H1 (cell line): ENCODE results near the gene SIGLEC12. TPM values are rescaled to one million over a fixed set of nuclear protein-coding genes. Genes with fewer than 3 reads are reported as not detected.

ENCODE experiments used
- CTCF ChIA-PET: fragments of 300-600 bp; sonication (Branson Sonifier 250); formaldehyde crosslinking; loops from one replicate; lab custom pipeline; 2021; ENCODE audit not compliant: partially characterized antibody; lab: Charles Lee
- POLR2A ChIA-PET: fragments of 300-600 bp; sonication (Branson Sonifier 250); formaldehyde crosslinking; loops from one replicate; lab custom pipeline; 2021; ENCODE audit warnings: inconsistent platforms; ENCODE audit not compliant: partially characterized antibody; lab: Charles Lee
- DNase-seq, 2 experiments: peaks; one replicate each; pipeline versions ENCODE4 v3.0.0 to v3.0.0-alpha.2; 2010 to 2022; ENCODE audit warnings: low spot score in 2 of 2, low read depth in 1 of 2, mixed read lengths in 1 of 2
- FAIRE-seq: peaks from 2 replicates; lab custom pipeline; 2011; peaks lifted over from hg19 to GRCh38; lab: Jason Lieb, UNC
- H2AFZ ChIP-seq: 2 replicates; pipeline ENCODE4 v1.8.1; 2012; ENCODE audit warnings: low read length, inconsistent platforms
- H2AK5ac ChIP-seq: 2 replicates; pipeline ENCODE4 v1.6.1; 2013; ENCODE audit warnings: low read depth, low read length
- H2BK120ac ChIP-seq: replicated peaks from 2 replicates; pipeline ENCODE3; 2013; ENCODE audit warnings: low read depth, low read length, inconsistent platforms
- H2BK12ac ChIP-seq: 2 replicates; pipeline ENCODE4 v1.6.1; 2013; ENCODE audit warnings: low read depth, low read length
- H2BK15ac ChIP-seq: 2 replicates; pipeline ENCODE4 v1.6.1; 2013; ENCODE audit warnings: low read length
- H2BK20ac ChIP-seq: 2 replicates; pipeline ENCODE4 v1.6.1; 2013; ENCODE audit warnings: low read length
- H2BK5ac ChIP-seq: 2 replicates; pipeline ENCODE4 v1.6.1; 2013; ENCODE audit warnings: low read depth, low read length
- H3K14ac ChIP-seq: 2 replicates; pipeline ENCODE4 v1.6.1; 2013; ENCODE audit warnings: inconsistent platforms; ENCODE audit not compliant: insufficient read length
- H3K18ac ChIP-seq: 2 replicates; pipeline ENCODE4 v1.6.1; 2013; ENCODE audit warnings: low read length; ENCODE audit errors: extremely low read depth
- H3K23ac ChIP-seq: 2 replicates; pipeline ENCODE4 v1.6.1; 2013; ENCODE audit warnings: inconsistent platforms; ENCODE audit not compliant: insufficient read length
- H3K23me2 ChIP-seq: 2 replicates; pipeline ENCODE4 v1.6.1; 2013; ENCODE audit warnings: low read depth, low read length
- H3K27ac ChIP-seq: 2 replicates; pipeline ENCODE4 v1.6.1; 2011; ENCODE audit warnings: low read depth, low read length, inconsistent platforms
- H3K27me3 ChIP-seq, 4 experiments: replicated peaks in 1 of 4; 1 replicate in 1 of 4; 2 replicates in 3 of 4; pipeline versions ENCODE4 v1.6.1 to v1.8.1; 2011 to 2013; ENCODE audit warnings: low read length in 3 of 4, mild to moderate bottlenecking in 3 of 4, inconsistent platforms in 2 of 4, mixed read lengths in 2 of 4, moderate library complexity in 1 of 4; ENCODE audit not compliant: control insufficient read depth in 3 of 4, insufficient read depth in 3 of 4; ENCODE audit errors: extremely low read depth in 1 of 4
- H3K36me3 ChIP-seq, 4 experiments: 2 replicates each; pipeline versions ENCODE4 v1.6.1 to v1.8.1; 2011 to 2013; ENCODE audit warnings: mild to moderate bottlenecking in 4 of 4, low read length in 3 of 4, moderate library complexity in 2 of 4, control low read depth in 1 of 4, inconsistent platforms in 1 of 4; ENCODE audit not compliant: insufficient read depth in 4 of 4, control insufficient read depth in 2 of 4
- H3K4ac ChIP-seq: replicated peaks from 2 replicates; pipeline ENCODE3; 2013; ENCODE audit warnings: low read length, low read depth, mixed read lengths, inconsistent platforms; ENCODE audit not compliant: insufficient read length
- H3K4me1 ChIP-seq, 4 experiments: replicated peaks in 1 of 4; 1 replicate in 1 of 4; 2 replicates in 3 of 4; pipeline versions ENCODE4 v1.6.1 to v1.8.1; 2011 to 2013; ENCODE audit warnings: low read length in 3 of 4, inconsistent platforms in 2 of 4, mixed read lengths in 1 of 4; ENCODE audit not compliant: insufficient read depth in 4 of 4, control insufficient read depth in 3 of 4
- H3K4me2 ChIP-seq, 2 experiments: 2 replicates each; pipeline versions ENCODE4 v1.6.1 to v1.8.1; 2011 to 2013; ENCODE audit warnings: low read depth in 2 of 2, low read length in 2 of 2, control low read depth in 1 of 2, inconsistent platforms in 1 of 2, mild to moderate bottlenecking in 1 of 2; ENCODE audit not compliant: insufficient read depth in 1 of 2
- H3K4me3 ChIP-seq, 4 experiments: fragments of 200-600, 300-600 bp in 1 of 4; sonication (generic), shearing (Covaris generic), sonication (Bioruptor Twin) in 1 of 4; 2 replicates each; pipeline versions ENCODE4 v1.5.1 to v1.8.1; 2011 to 2016; ENCODE audit warnings: low read length in 4 of 4, low read depth in 3 of 4, control low read depth in 2 of 4, inconsistent platforms in 2 of 4, mild to moderate bottlenecking in 2 of 4, mixed read lengths in 1 of 4, moderate library complexity in 1 of 4; ENCODE audit not compliant: insufficient read depth in 2 of 4; ENCODE audit errors: extremely low read depth in 1 of 4
- H3K56ac ChIP-seq: replicated peaks from 2 replicates; pipeline ENCODE3; 2013; ENCODE audit warnings: low read depth, mild to moderate bottlenecking, mixed read lengths, low read length, inconsistent platforms; ENCODE audit not compliant: insufficient read length
- H3K79me1 ChIP-seq: 2 replicates; pipeline ENCODE4 v1.6.1; 2013; ENCODE audit warnings: low read depth, low read length, control low read depth
- H3K79me2 ChIP-seq, 2 experiments: 2 replicates each; pipeline versions ENCODE4 v1.6.1 to v1.8.1; 2012 to 2013; ENCODE audit warnings: low read length in 2 of 2, mild to moderate bottlenecking in 2 of 2, inconsistent platforms in 1 of 2; ENCODE audit not compliant: insufficient read depth in 2 of 2, control insufficient read depth in 1 of 2
- H3K9ac ChIP-seq, 4 experiments: replicated peaks in 1 of 4; 1 replicate in 1 of 4; 2 replicates in 3 of 4; pipeline versions ENCODE4 v1.6.1 to v1.8.1; 2011 to 2013; ENCODE audit warnings: low read depth in 3 of 4, low read length in 3 of 4, control low read depth in 2 of 4, mild to moderate bottlenecking in 2 of 4, moderate library complexity in 2 of 4, inconsistent platforms in 1 of 4; ENCODE audit errors: extremely low read depth in 1 of 4
- H3K9me3 ChIP-seq, 2 experiments: 2 replicates each; pipeline versions ENCODE4 v1.6.1 to v1.8.1; 2012 to 2013; ENCODE audit warnings: mild to moderate bottlenecking in 2 of 2, moderate library complexity in 2 of 2, control low read depth in 1 of 2, inconsistent platforms in 1 of 2, low read depth in 1 of 2, low read length in 1 of 2, mixed read lengths in 1 of 2; ENCODE audit not compliant: insufficient read depth in 2 of 2
- H4K20me1 ChIP-seq, 2 experiments: replicated peaks in 1 of 2; 2 replicates each; pipeline versions ENCODE3 to v1.8.1; 2011 to 2013; ENCODE audit warnings: inconsistent platforms in 2 of 2, low read length in 2 of 2, mild to moderate bottlenecking in 1 of 2; ENCODE audit not compliant: insufficient read depth in 2 of 2, control insufficient read depth in 1 of 2
- H4K5ac ChIP-seq: 2 replicates; pipeline ENCODE4 v1.6.1; 2013; ENCODE audit warnings: low read length, low read depth, mixed read lengths, inconsistent platforms; ENCODE audit not compliant: insufficient read length
- H4K8ac ChIP-seq: 2 replicates; pipeline ENCODE4 v1.8.0; 2013; ENCODE audit warnings: mild to moderate bottlenecking, moderate library complexity, low read length, inconsistent platforms; ENCODE audit not compliant: insufficient read depth; ENCODE audit errors: extremely low read depth
- H4K91ac ChIP-seq: replicated peaks from 2 replicates; pipeline ENCODE3; 2013; ENCODE audit warnings: low read length, mixed read lengths, inconsistent platforms; ENCODE audit not compliant: insufficient read length
- BCL11A ChIP-seq, 2 experiments: IDR thresholded peaks; one replicate each; pipeline ENCODE4 v1.6.1; 2011; ENCODE audit warnings: low read depth in 2 of 2, low read length in 2 of 2, mild to moderate bottlenecking in 2 of 2
- CREB1 ChIP-seq: IDR thresholded peaks from 2 replicates; pipeline ENCODE4 v1.6.1; 2012; ENCODE audit warnings: inconsistent platforms
- FOSL1 ChIP-seq: IDR thresholded peaks from 2 replicates; pipeline ENCODE4 v1.6.1; 2011; ENCODE audit warnings: mild to moderate bottlenecking, low read depth, low read length, moderate library complexity; ENCODE audit not compliant: insufficient read depth
- JUN ChIP-seq: IDR thresholded peaks from 2 replicates; pipeline ENCODE4 v1.6.1; 2011; ENCODE audit warnings: low read depth, mild to moderate bottlenecking, improper control_type of control experiment, low read length
- KDM1A ChIP-seq: fragments of 200-600, 300-600 bp; sonication (generic); IDR thresholded peaks from 2 replicates; pipeline ENCODE4 v1.7.1; 2016; ENCODE audit warnings: mild to moderate bottlenecking, low read length, borderline replicate concordance
- NANOG ChIP-seq: IDR thresholded peaks from 2 replicates; pipeline ENCODE4 v1.6.1; 2011; ENCODE audit warnings: low read length, low read depth, mild to moderate bottlenecking, inconsistent platforms; ENCODE audit not compliant: insufficient read depth, poor library complexity, severe bottlenecking
- NRF1 ChIP-seq: IDR thresholded peaks from 2 replicates; pipeline ENCODE4 v1.6.1; 2011; ENCODE audit warnings: mild to moderate bottlenecking, low read depth, low read length, improper control_type of control experiment
- POU5F1 ChIP-seq: IDR thresholded peaks from 2 replicates; pipeline ENCODE4 v1.6.1; 2011; ENCODE audit warnings: low read depth, mild to moderate bottlenecking, low read length, moderate library complexity
- RAD21 ChIP-seq, 2 experiments: IDR thresholded peaks in 1 of 2; conservative IDR thresholded peaks in 1 of 2; 2 replicates each; pipeline ENCODE4 v1.6.1; 2011; ENCODE audit warnings: low read depth in 2 of 2, low read length in 2 of 2, improper control_type of control experiment in 1 of 2, inconsistent platforms in 1 of 2, mild to moderate bottlenecking in 1 of 2, moderate library complexity in 1 of 2
- RNF2 ChIP-seq: fragments of 200-900, 300-1000 bp; sonication (generic); IDR thresholded peaks from 2 replicates; pipeline ENCODE4 v1.7.1; 2016; ENCODE audit warnings: borderline replicate concordance, low read depth, mild to moderate bottlenecking, antibody characterized with exemption, low read length; ENCODE audit not compliant: poor library complexity, severe bottlenecking; ENCODE audit errors: missing control alignments
- SP1 ChIP-seq: IDR thresholded peaks from 2 replicates; pipeline ENCODE4 v1.6.1; 2011; ENCODE audit warnings: low read depth, low read length
- TAF1 ChIP-seq: IDR thresholded peaks from 2 replicates; pipeline ENCODE4 v1.6.1; 2011; ENCODE audit warnings: mild to moderate bottlenecking, low read depth, low read length
- TAF7 ChIP-seq: optimal IDR thresholded peaks from 2 replicates; pipeline ENCODE3; 2011; ENCODE audit warnings: low read depth, mild to moderate bottlenecking, inconsistent platforms, low read length, moderate library complexity, borderline replicate concordance
- TBP ChIP-seq: IDR thresholded peaks from 2 replicates; pipeline ENCODE4 v1.6.1; 2011; ENCODE audit warnings: low read depth, low read length, improper control_type of control experiment
- WGBS, 2 experiments: shearing (Covaris generic) in 1 of 2; methylation state at CpG; one replicate each; pipeline versions ENCODE4 v1.1.6 to v1.1.7; 2013 to 2015; ENCODE audit warnings: low lambda C conversion rate in 2 of 2, mixed read lengths in 2 of 2, inconsistent platforms in 1 of 2, low coverage in 1 of 2, missing lambda C conversion rate in 1 of 2; ENCODE audit not compliant: insufficient replicate concordance in 2 of 2, insufficient coverage in 1 of 2, insufficient read length in 1 of 2; ENCODE audit errors: extremely low coverage in 1 of 2, missing lambda C conversion rate in 1 of 2; 5-methylcytosine and 5-hydroxymethylcytosine counted together
- polyA plus RNA-seq, 7 experiments: library from polyadenylated mRNA; depleted of rRNA in 3 of 7; stranded (reverse) in 5 of 7; unstranded in 2 of 7; fragments of >200 nt in 5 of 7; fragments of 200-250 nt in 2 of 7; gene quantifications; 1 replicate in 5 of 7; 2 replicates in 1 of 7; 4 replicates in 1 of 7; pipeline versions ENCODE4 v1.2.1 to v1.2.3, GENCODE V29; 2011 to 2013; ENCODE audit warnings: missing spikeins in 2 of 7, mixed read lengths in 2 of 7
- total RNA-seq: library from RNA; stranded (reverse); fragmentation: NEBNext Ultra II Directional; extraction: Animal tissue kit (Norgen Biotek cat#: 25700); gene quantifications from 2 replicates; pipeline ENCODE4 v1.2.1, GENCODE V29; 2021

SIGLEC12 gene
- total and polyA plus RNA-seq, 2 of the 8 experiments (the other 6 are each of a cell fraction or from before 2014, with no cell fraction given) = not detected

GRCh38 chr19:51535535-51535934, 33.9 kb upstream of the SIGLEC12 start:
- Histone ChIP-seq H3K18ac (no peak overlapping the region), H4K91ac (no peak overlapping the region), H3K4me1 (peaks cover 0 to 5% (median 0%) of the 10 kb centered on the region in 4 experiments; a peak in 1 of 7 replicates), H4K20me1 (no peaks in the 10 kb centered on the region), H3K9ac (no peak overlapping the region), H3K79me2 (no peaks in the 10 kb centered on the region), H2AFZ (no peak overlapping the region), H3K36me3 (no peaks in the 10 kb centered on the region), H3K27ac (no peak overlapping the region), H3K27me3 (no peaks in the 10 kb centered on the region), H3K79me1 (no peaks in the 10 kb centered on the region), H4K5ac (no peak overlapping the region), H3K9me3 (peaks cover 37 to 48% of the 10 kb centered on the region in 2 experiments), H2BK20ac (no peak overlapping the region), H2BK15ac (no peak overlapping the region), H4K8ac (no peak overlapping the region), H3K4me3 (no peak overlapping the region), H3K4ac (no peak overlapping the region), H3K56ac (no peak overlapping the region), H2BK120ac (no peak overlapping the region), H2BK12ac (no peak overlapping the region), H3K4me2 (no peak overlapping the region), H3K14ac (no peak overlapping the region), H3K23ac (no peak overlapping the region), H2AK5ac (no peak overlapping the region), H3K23me2 (no peaks in the 10 kb centered on the region), H2BK5ac (no peak overlapping the region)
- 64% methylated on average over 1 of the region's 1 CpG; no CpG with 5 or more reads in 1 of the 2 experiments for WGBS, 2 experiments
- FAIRE-seq (no peak), DNase-seq (no peak)
- CTCF ChIA-PET = no interaction called here
- POLR2A ChIA-PET = no interaction called here
- TF ChIP-seq BCL11A (IDR thresholded peaks at IDR 0.05; ENCODE audit: low read depth in 2 of 2, low read length in 2 of 2) (no peak), NRF1 (no peak), JUN (no peak), SP1 (no peak), TAF1 (no peak), CREB1 (no peak), TAF7 (no peak), KDM1A (no peak), RNF2 (no peak), POU5F1 (no peak), FOSL1 (no peak), TBP (no peak), RAD21 (IDR thresholded peaks at IDR 0.05 in 1 of 2, conservative IDR thresholded peaks at IDR 0.05 in 1 of 2; ENCODE audit: low read depth in 2 of 2, low read length in 2 of 2) (no peak), NANOG (no peak)
